ENCODE results near the gene CTPS1.

DNA sequence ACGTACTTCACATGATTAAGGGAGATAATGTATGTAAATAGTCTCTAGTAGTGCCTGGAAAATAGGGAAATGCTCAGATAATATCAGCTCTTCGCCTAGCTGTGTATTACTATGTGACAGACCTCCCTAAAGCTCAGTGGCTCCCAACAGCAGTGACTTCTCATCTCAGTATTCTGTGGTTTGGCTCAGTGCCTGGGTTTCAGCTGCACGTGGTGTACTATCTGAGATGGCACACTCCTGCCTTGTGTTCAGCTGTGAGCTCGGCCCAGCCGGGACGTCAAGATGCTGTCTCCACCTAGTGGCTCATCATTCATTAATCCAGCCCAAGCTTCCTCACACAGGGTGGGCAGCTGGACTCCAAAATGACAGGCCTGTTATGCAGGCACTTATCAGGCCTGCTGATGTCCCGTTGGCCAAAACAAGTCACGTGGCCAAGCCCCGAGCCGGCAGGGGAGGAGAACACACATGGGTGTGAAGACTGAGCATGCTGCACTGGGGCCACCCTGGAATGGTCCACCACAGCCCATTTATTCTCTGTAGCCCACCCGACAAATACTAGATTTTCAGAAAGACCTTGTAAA is 24.2 kb downstream of the CTPS1 start:
- TF ChIP-seq PATZ1 (CRISPR knock-in tag; IDR thresholded peaks at IDR 0.05; ENCODE audit: borderline replicate concordance) (no peak), ARNTL (CRISPR knock-in tag; IDR thresholded peaks at IDR 0.05; ENCODE audit: borderline replicate concordance, low read depth) (no peak), CSDC2 (CRISPR knock-in tag; IDR thresholded peaks at IDR 0.05) (no peak), ZNF565 (CRISPR knock-in tag; conservative IDR thresholded peaks at IDR 0.05; ENCODE audit: low read depth) (no peak), TOX (CRISPR knock-in tag; IDR thresholded peaks at IDR 0.05; ENCODE audit: borderline replicate concordance) (no peak), RARB (CRISPR knock-in tag; IDR thresholded peaks at IDR 0.05) (no peak)
- TF ChIP-seq, protein P1, sequence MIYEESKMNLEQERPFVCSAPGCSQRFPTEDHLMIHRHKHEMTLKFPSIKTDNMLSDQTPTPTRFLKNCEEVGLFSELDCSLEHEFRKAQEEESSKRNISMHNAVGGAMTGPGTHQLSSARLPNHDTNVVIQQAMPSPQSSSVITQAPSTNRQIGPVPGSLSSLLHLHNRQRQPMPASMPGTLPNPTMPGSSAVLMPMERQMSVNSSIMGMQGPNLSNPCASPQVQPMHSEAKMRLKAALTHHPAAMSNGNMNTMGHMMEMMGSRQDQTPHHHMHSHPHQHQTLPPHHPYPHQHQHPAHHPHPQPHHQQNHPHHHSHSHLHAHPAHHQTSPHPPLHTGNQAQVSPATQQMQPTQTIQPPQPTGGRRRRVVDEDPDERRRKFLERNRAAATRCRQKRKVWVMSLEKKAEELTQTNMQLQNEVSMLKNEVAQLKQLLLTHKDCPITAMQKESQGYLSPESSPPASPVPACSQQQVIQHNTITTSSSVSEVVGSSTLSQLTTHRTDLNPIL (CRISPR knock-in tag; IDR thresholded peaks at IDR 0.05; ENCODE audit: low read depth), result no peak

Measured in SK-N-SH treated with all-trans-retinoic acid at 6 μM for 48 hours (cell line).